ENCODE data around the gene ZFP82. TPM values are rescaled to one million over a fixed set of nuclear protein-coding genes. Genes with fewer than 3 reads are reported as not detected.

ZFP82 gene
- total RNA-seq, 1 donor from 2014 or later, result 6.0 TPM

- DNase-seq (ENCODE audit: low read depth), result no peak
- TF ChIP-seq, protein P1, sequence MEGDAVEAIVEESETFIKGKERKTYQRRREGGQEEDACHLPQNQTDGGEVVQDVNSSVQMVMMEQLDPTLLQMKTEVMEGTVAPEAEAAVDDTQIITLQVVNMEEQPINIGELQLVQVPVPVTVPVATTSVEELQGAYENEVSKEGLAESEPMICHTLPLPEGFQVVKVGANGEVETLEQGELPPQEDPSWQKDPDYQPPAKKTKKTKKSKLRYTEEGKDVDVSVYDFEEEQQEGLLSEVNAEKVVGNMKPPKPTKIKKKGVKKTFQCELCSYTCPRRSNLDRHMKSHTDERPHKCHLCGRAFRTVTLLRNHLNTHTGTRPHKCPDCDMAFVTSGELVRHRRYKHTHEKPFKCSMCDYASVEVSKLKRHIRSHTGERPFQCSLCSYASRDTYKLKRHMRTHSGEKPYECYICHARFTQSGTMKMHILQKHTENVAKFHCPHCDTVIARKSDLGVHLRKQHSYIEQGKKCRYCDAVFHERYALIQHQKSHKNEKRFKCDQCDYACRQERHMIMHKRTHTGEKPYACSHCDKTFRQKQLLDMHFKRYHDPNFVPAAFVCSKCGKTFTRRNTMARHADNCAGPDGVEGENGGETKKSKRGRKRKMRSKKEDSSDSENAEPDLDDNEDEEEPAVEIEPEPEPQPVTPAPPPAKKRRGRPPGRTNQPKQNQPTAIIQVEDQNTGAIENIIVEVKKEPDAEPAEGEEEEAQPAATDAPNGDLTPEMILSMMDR (IDR thresholded peaks at IDR 0.05; ENCODE audit: insufficient read depth, low read length, poor library complexity, severe bottlenecking), result no peak
- Histone ChIP-seq H3K36me3 (ENCODE audit: control insufficient read depth, insufficient read depth, low read length) (no peaks in the 10 kb centered on the region), H3K27me3 (ENCODE audit: control insufficient read depth, insufficient read depth, low read length) (no peaks in the 10 kb centered on the region), H3K4me3 (ENCODE audit: low read depth, low read length) (no peak overlapping the region)
Measured at GRCh38 chr19:36409841-36410240, 8.6 kb downstream of the ZFP82 start.

DNA sequence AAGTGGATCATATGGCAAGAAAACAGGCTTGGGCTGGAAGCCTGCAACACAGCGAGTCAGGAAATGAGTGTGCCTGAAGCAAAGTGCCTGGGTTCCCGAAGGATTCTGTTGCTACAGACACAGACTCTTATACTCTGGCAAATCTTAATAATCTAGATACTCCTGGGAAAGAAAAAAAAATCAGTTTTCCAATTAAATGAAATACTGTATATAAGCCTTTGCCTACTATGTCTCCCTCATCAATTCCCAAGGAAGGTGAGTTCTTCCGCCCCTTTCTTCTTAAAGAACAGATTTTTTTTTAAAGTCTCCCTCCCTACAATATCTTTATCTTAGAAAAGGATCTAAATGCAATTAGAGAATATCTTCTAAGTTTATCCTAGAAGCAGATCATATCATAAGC lies 10.3 kb downstream of the ZFP82 start:
- no peak for DNase-seq (ENCODE audit: low read depth)
- TF ChIP-seq, protein P1 (IDR thresholded peaks at IDR 0.05; ENCODE audit: insufficient read depth, low read length, poor library complexity, severe bottlenecking), result no peak
- Histone ChIP-seq H3K36me3 (ENCODE audit: control insufficient read depth, insufficient read depth, low read length) (no peaks in the 10 kb centered on the region), H3K27me3 (ENCODE audit: control insufficient read depth, insufficient read depth, low read length) (no peaks in the 10 kb centered on the region), H3K4me3 (ENCODE audit: low read depth, low read length) (no peak overlapping the region)

GRCh38 chr19:36404498-36404897 lies 13.9 kb downstream of the ZFP82 start:
- Histone ChIP-seq H3K4me3 (ENCODE audit: low read depth, low read length) (no peak overlapping the region), H3K36me3 (ENCODE audit: control insufficient read depth, insufficient read depth, low read length) (no peaks in the 10 kb centered on the region), H3K27me3 (ENCODE audit: control insufficient read depth, insufficient read depth, low read length) (no peaks in the 10 kb centered on the region)
- DNase-seq (ENCODE audit: low read depth), result no peak
- TF ChIP-seq, protein P1 (IDR thresholded peaks at IDR 0.05; ENCODE audit: insufficient read depth, low read length, poor library complexity, severe bottlenecking), result no peak

- Histone ChIP-seq H3K36me3 (ENCODE audit: control insufficient read depth, insufficient read depth, low read length) (no peaks in the 10 kb centered on the region), H3K4me3 (ENCODE audit: low read depth, low read length) (no peak overlapping the region), H3K27me3 (ENCODE audit: control insufficient read depth, insufficient read depth, low read length) (no peaks in the 10 kb centered on the region)
- no peak for DNase-seq (ENCODE audit: low read depth)
- TF ChIP-seq, protein P1 (IDR thresholded peaks at IDR 0.05; ENCODE audit: insufficient read depth, low read length, poor library complexity, severe bottlenecking), result no peak
Measured at GRCh38 chr19:36401475-36401874, 17.0 kb downstream of the ZFP82 start.

DNA sequence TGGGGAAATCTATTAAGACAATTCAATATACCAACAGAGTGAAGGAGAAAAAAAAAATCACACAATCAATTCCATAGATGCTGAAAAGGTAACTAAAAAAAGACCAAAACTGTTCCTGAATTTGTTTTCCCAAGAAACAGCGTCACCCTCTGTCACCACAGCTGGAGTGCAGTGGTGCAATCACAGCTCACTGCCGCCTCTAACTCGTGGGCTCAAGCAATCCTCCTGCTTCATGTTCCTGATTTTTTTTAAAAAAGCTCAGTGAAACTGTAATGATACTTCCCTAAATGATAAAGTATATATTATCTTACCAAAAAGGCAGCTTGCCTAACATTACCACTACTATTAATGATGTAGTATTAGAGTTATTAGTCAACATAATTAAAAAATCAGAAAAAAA lies 19.9 kb downstream of the ZFP82 start:
- TF ChIP-seq, protein P1 (IDR thresholded peaks at IDR 0.05; ENCODE audit: insufficient read depth, low read length, poor library complexity, severe bottlenecking), result no peak
- Histone ChIP-seq H3K27me3 (ENCODE audit: control insufficient read depth, insufficient read depth, low read length) (no peaks in the 10 kb centered on the region), H3K4me3 (ENCODE audit: low read depth, low read length) (no peak overlapping the region), H3K36me3 (ENCODE audit: control insufficient read depth, insufficient read depth, low read length) (peaks cover 2% of the 10 kb centered on the region)
- DNase-seq (ENCODE audit: low read depth), result no peak

DNA sequence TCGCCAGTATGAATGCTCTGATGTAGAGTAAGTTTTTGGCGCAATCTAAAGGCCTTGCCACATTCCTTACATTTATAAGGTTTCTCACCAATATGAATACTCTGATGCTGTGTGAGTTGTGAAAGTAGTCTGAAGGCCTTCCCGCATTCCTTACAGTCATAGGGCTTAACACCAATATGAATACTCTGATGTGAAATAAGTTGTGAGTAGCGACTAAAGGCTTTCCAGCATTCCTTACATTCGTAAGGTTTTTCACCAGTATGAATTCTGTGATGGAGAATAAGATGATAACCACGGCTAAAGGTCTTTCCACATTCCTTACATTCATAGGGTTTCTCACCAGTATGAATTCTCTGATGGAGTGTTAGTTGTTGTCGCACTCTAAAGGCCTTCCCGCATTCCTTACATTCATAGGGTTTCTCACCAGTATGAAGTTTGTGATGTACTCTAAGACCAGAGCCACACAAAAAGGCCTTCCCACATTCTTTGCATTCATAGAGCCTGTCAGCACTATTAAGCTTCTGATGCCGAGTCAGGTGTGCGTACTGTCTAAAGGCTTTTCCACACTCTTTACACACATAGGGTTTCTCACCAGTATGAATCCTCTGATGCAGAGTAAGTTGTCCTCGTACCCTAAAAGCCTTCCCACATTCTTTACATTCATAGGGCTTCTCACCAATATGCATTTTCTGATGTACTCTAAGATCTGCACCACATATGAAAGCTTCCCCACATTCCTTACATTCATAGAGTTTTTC lies 25.3 kb downstream of the ZFP82 start:
- H3K27me3 ChIP-seq (ENCODE audit: control insufficient read depth, insufficient read depth, low read length), result no peaks in the 10 kb centered on the region
- peaks cover 2% of the 10 kb centered on the region for H3K36me3 ChIP-seq (ENCODE audit: control insufficient read depth, insufficient read depth, low read length)
- TF ChIP-seq, protein P1 (IDR thresholded peaks at IDR 0.05; ENCODE audit: insufficient read depth, low read length, poor library complexity, severe bottlenecking), result no peak
- H3K4me3 ChIP-seq (ENCODE audit: low read depth, low read length), result no peak overlapping the region
- DNase-seq (ENCODE audit: low read depth), result no peak
